Right renal cortex interstitium (tissue), 3 donors: Measurements from ENCODE around the gene TBL2. TPM values are rescaled to one million over a fixed set of nuclear protein-coding genes. Genes with fewer than 3 reads are reported as not detected.
"Not testable (repeated sequence)": the region's sequence is repeated elsewhere in the genome, so short reads cannot be mapped to it uniquely, and the experiment has no call there.

Experiments used
- DNase-seq, 3 donors: peaks; one replicate each; pipeline ENCODE4 v3.0.0-alpha.2; 2013; ENCODE audit warnings: low read depth in 3 of 3, low spot score in 2 of 3
- polyA plus RNA-seq, 3 donors: library from polyadenylated mRNA; unstranded; fragments of 120-200 nt; gene quantifications; one replicate each; pipeline ENCODE4 v1.2.1, GENCODE V29; 2013; ENCODE audit not compliant: insufficient read length in 3 of 3

TBL2 gene
- polyA plus RNA-seq, 3 donors, result 37.9 to 40.8 (median 40.2) TPM

DNA sequence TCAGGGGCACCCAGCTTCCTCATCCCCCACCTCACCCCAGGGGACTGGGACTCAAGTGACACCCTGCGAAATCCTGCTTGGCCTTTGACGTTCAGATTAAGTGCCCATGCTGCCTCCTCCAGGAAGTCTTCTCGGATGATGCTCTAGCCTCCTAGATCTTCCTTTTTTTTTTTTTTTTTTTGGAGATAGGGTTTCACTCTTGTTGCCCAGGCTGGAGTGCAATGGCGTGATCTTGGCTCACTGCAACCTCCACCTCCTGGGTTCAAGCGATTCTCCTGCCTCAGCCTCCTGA lies 29.3 kb upstream of the TBL2 start:
- DNase-seq, result not testable (repeated sequence)

DNA sequence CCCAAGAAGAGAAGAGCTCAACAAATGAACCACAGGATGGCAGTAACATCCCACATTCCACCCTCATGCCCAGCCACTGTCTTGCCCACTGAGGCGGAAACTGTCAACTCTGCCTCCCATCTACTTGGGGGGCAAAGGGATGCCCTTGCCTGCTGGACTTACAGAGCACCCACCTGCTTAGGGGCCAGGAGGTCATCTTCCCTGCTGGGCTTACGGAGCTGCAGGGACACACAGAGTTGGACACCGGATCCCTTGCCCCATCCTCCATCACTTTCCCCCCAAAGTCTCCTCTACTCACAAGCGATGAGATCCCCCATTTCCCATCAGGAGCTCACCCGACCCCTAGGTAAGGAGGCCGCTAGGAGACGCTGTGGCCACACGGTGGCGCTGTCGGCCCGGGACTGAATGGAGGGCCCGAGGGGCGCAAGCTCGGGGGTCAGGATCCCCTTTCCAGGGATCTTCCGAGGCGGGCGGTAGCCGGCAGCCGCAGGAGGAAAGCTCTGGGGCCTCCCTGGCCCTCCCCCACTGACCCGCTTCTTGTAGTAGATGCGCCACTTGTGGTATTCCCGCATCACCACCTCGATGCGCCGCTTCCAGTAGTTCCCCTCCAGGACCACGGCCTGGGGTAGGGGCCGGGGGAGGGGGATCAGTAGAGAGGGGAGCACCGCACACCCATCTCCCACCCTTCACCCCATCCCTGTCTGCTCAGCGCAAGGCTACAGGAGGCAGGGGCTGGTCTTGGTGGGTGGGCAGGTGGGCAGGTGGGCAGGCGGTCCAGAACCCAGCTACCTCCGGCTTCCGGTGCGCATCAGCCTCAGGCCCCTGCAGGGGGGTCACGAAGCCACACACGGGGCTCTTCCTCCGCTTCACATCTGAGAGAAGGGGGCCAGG lies 28.7 kb upstream of the TBL2 start:
- DNase-seq, result no peak

DNA sequence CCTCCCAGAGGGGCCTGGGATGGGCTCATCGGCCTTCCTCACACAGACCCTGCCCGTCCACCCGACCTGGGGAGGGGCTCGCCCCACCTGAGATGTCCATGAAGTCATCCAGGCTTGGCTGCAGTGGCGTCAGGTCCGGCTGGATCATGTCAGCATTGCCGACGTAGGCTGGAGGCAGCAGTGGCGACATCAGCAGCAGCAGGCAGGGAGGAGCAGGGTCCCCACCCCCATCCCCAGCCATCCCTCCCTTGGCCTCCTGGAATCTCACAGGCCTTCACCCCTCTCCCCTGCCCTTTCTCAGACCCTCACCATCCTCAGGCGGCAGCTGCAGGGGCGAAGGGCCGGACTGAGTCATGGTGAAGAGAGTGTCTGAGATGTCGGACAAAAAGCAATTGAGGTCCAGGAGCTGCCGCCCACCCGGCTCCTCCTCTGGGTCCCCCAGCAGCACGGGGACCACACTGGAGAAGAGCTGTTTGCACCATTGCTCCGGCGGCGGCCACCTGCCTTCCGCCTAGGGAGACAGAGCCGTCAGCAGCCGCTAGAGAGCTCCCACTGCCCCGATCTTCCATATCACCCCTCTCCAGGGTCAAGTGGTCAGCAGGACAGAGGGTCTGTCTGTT lies 27.3 kb upstream of the TBL2 start:
- no peak for DNase-seq

DNA sequence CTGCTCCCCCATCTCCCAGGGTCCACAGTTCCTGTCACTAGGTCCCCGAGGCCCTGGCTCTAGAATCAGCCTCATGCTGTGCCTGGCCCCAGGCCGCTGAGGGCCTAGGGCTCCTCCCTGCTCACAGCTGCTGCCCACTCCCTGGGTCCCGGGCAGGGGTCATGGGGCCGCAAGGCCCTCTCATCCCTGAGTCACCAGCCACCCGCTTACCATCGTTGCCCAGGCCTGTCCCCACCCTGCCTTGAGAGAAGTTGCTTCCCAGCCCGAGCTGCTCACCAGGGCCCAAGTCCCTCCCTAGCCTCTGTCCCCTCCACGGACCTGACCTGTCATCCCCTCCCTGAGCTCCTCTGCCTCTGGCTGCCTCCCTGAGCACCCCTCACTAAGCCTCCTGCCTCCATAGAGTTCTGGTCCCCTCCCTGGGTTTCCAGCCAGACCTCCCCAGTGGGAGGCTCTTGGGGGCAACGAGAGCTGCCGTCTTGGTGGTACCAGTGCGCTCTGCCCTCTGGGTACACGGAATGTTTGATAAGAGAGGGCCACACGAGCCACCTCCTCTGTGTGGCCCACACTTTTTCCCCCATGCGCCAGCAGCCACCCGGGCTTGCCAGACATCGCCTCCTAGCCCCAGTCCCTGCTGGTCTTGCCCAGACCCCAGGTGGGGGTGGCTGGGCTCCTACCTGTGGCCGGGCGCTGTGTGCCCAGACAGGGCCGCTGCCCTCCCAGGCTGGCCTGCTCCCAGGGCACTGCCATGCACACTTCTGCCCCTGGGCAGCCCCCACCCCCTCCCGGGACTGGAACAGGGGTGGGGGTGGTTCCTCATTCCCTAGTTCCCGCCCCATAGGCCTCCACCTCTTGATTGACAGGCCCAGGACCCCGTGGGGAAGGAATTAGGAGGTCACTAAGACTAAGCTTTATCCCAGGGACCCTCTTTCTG lies 24.6 kb upstream of the TBL2 start:
- DNase-seq, result no peak

DNA sequence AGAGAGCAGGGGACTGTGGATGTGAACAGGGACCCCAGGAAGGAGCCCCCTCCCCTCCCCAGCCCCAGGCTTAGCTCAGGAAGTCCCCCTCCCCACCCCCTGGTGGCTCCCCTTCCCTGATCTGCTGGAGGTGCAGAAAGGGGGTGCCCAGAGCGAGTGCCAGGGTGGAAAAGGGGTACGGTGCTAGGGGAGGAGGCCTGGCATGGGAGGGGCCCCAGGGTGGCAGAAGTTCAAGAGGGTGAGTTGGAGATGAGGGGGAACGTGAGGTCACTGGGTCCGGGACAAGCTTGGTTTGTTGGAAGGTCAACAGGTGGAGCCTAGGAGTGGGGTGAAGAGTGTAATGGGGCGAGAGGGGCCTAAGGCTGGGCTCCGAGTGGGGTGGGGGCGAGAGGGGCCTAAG lies 21.5 kb upstream of the TBL2 start:
- DNase-seq, result no peak

DNA sequence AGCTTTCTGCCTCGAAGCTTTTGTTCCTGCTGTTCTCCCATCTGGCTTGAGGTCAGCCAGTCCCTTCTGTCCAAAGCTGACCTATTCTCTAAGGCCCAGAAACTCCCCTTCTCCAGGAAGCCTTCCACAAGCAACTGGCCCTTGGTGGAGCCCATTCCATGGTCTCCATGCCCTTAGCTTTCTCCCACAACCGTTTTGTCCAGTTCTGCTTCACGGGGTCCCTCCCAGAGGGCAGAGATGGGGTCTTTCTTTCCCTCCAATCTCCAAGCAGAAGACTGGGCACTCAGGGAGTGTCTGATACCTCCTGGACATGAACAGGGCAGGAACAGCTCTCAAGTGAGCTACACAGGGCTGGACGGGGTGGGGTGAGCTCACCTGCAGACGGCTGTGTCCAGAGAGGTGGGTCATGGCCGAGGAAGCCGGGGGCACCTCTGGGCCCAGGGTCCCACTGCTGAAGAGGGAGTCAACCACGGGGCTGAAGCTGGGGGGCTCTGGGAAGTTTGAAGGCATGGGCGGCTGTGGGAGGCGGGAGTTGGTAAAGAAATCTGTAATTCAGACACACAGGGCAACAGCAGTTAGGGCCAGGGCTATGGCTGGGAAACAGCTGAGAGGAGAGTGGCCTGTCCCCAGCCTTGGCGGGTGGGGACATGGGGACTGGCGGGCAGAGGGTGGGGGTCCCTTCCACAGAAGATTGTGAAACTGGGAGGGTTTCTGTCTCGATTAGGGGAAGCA lies 20.9 kb upstream of the TBL2 start:
- no peak for DNase-seq

DNA sequence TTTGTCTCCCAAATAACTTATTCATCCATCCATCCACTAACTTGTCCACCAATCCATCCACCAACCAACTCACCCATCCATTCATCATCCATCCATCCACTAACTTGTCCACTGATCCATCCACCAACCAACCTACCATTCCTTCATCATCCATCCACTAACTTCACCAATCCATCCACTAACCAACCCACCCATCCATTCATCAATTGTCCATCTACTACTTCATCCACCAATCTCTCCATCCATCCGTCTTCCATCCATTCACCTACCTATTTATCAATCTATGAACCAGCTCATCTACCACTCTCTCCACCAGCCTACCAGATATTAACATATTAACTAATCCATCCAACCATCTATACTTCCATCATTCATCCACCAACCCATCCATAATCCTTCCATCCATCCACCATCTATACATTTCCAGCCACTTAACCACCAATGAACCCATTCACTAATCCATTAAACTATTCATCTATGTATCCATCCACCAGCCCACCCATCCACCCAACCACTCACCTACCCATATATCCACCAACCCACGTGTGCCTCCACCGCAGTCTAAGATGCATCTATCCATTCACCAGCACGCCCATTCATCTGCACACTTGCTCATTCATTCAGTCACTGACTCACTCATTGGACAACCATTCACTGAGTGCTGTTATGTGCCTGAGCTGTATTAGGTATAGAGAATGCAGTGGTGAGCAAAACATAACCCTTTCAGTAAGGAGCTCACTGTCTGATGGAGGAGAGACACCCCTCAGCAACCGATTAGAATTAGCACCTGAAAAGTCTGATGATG lies 19.8 kb upstream of the TBL2 start:
- no peak for DNase-seq

DNA sequence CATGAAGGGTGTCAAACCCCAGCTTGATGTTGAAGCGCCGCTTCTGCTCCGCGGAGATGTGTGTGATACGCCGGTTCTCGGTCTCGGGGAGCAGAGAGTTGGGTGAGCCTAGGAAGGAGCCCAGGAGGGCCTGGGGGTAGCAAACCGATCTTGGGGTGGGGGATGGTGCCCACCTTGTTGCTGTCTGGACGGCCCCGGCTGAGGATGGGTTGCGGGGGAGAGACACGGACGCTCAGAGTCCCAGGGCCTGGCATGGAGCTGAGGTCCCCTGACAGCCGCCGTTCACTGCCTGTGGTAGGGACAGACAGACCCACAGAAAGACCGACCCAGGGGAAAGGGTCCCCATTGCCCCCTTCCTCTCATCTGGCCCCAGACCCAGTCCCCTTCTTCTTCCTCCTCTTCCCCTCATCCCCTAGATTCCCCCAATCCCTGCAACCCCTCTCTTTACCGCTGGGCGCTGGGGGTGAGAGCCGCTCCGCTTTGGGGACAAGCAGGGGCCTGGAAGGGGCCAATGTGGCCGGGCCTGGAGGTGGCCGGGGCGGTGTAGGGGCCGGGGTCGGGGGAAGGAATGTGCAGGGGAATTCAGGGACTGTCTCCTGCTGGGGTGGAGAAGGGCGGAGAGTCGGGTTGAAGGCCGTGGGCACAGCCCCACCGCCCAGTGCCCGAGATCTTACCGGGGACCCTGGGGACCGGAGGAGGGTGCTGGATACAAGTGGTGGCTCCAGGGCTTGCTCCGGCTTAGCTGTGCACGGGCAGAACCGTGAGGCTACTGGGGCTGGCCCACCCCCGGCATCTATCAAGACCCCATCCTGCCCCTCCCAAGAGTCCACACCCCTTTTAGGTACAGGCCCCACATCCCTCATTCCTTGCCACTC lies 18.0 kb upstream of the TBL2 start:
- no peak for DNase-seq

DNA sequence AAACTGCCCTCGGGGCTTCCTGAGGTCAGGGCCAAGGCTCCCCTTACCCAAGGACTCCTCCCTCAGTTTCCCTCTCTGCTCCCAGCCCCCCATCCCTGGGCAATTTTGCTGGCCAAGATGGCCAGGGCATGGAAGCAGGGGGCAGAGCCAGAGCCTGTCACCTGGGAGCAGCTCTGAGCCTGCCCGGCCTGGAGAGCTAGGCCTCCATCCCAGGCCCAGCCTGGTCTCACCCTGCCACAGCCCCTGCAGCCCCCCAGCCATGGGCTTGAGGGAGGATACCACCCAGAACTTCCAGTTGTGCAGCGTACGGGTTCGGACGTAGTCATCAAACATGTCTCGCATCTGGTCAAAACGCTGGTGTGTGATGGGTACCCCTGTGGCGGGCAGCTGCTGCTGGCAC lies 17.0 kb upstream of the TBL2 start:
- DNase-seq, result no peak

DNA sequence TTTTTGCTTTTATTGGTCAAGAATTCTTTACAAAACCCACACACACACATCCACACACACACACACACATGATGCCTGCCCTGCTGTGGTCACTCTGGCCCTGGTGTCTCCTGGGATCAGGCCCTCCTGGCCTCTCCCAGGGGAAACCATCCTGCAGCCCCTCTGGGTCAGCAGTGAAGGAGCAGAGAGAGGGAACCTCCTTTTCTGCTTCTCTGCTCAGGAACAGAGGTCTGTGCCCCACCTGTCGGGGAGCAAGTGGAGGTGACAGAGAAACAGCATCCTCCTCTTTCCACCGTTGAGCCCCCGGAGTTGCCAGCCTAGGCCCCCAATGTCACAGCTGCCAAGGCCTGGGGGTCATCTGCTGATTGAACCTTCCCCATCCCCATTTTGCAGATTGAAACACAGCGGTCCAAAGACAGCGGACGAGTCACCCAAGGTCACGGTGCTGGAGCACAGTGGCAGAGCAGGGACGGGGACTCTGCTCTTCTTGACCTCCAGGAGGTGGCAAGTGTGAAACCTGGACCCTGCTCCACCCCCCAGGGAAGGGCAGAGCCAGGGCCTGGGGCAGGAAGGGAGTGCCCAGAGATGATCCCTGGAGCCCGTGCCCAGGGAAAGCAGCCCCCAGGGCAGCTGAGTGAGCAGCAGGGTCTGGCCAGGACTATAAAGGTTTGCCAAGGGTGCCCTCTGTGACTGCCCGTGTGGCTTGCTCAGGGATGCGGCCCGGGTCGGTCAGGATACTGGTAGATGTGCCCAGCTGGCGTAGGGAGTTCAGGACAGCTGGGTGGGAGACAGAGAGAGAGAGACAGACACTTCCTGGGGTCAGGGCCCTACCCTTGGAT lies 15.0 kb upstream of the TBL2 start:
- DNase-seq, result no peak

DNA sequence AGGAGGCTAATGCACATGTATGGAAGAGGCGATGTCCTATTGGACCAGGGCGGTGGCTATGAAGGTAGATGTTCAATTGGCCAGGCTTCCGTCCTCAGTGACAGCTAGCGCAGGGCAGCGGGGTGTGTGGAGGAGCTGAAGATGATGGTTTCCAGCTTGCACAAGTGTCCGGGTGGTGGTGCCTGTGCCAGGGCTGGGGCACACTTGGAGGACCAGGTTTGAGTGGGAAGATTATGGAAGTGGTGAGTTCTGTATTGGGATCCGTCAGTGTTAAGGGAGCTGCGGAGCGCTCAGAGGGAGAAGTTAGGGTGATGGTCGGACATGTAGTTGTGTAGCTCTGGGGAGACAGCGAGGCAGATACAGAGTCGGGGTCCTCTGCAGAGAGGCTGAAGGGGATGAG lies 8.5 kb upstream of the TBL2 start:
- no peak for DNase-seq

DNA sequence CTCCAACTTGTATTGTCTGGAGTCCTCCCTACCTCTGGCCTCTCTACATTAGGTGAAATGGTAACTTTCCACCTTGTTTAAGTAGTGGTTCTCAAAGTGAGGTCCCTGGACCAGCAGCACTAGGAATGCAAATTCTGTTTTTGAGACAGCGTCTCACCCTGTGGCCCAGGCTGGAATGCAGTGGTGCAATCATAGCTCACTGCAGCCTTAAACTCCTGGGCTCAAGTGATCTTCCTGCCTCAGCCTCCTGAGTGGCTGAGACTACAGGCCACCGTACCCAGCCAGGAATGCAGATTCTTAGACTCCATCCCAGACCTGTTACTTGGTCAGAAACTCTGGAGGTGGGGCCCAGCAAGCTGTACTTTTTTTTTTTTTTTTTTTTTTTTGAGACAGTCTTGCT lies 6.8 kb upstream of the TBL2 start:
- no peak for DNase-seq

DNA sequence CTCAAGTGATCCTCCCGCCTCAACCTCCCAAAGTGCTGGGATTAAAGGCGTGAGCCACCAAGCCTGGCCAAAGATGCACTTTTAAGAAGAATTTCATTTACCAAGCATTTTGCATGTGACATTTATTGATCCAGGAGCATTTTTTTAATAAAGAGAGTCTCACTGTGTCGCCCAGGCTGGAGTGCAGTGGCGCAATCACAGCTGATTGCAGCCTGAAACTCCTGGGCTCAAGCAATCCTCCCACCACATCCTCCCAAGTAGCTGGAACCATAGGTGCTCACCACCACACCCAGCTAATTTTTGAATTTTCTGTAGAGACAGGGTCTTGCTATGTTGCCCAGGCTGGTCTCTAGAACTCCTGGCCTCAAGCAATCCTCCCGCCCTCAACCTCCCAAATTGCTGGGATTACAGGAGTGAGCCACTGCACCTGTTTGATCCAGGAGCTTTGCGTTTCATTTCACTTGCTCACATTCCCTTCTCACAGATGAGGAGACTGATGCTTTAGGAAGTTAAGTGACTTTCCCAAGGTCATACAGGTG lies 4.4 kb upstream of the TBL2 start:
- no peak for DNase-seq

DNA sequence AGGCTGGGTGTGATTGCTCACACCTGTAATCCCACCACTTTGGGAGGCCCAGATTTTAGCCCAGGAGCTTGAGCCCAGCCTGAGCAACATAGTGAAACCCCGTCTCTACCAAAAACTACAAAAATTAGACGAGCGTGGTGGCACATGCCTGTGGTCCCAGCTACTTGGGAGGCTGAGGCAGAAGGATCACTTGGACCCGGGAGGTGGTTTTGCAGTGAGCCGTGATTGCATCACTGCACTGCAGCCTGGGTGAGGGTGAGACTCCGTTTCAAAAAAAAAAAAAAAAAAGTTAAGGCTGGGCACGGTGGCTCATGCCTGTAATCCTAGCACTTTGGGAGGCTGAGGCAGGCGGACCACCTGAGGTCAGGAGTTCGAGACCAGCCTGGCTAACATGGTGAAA lies 2.6 kb upstream of the TBL2 start:
- not testable (repeated sequence) for DNase-seq

DNA sequence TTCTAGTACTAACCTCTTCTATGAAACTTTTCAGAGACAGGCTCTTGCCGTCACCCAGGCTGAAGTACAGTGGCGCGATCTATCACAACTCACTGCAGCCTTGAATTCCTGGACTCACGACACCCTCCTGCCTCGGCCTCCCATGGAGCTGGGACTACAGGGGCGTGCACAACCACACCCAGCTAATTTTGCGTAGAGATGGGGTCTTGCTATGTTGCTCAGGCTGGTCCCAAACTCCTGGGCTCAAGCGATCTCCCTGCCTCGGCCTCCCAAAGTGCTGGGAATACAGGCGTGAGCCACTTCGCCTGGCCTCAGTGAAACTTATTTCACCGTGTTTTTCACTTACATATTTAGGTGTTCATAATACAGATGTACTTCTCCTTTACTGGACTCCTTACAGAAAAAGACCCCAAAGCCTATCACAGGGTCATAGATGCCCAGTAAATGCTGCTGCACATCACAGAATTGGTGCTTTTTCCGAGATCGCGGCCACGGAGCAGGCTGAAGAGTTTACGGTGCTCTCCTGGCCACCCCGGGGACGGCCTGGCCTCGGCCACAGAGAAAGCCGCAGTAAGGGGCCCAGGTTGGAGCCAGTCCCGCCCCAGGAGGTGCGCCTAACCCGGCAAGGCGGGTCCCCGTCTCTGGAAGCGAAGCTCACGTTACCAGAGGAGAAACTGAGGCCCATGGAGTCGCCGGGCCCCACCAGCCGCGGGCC lies 595 bp downstream of the TBL2 start:
- no peak for DNase-seq

DNA sequence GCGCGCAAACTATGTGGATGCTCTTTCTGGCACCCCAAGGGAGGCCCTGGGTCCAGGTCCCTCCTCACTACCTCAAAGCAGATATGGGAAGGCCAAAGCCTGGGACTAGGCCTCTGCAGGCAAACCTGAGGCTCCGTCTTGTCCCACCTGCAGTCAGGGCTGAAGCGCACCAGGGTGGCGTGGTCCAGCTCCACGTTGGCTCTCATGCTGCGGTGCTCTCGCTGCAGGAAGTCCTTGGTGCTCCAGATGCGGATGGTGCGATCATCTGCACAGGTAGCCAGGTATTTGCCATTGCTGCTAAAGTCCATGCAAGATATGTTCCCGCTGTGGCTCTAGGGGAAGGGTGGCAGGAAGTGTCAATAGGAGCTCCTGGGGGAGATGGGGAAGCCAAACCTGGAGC lies 4.6 kb downstream of the TBL2 start:
- DNase-seq, result no peak

DNA sequence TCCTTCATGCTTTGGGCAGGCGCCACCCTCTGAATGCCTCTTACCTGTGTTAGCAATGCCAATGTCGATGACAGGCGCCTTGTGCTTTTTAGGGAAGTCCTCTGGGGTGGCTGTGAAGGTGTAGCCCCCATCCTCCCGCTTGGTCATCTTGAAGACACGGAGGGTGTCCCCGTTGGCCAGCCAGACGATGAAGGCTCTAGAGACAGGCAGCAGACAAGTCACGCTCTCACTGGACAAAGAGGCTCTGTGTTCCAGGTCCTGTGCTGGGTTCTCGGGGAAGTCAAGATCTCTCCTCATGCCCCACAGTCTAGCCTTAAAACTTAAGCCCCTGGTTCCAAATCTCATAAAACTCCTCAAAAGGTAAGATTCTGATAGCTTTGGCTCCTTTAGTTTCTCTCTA lies 5.1 kb downstream of the TBL2 start:
- no peak for DNase-seq
